Measurements from ENCODE around the gene DHX9. TPM values are rescaled to one million over a fixed set of nuclear protein-coding genes. Genes with fewer than 3 reads are reported as not detected.

DHX9 gene
- total RNA-seq, 4 donors from 2014 or later = 35.7 to 116 (median 63.5) TPM

DNA sequence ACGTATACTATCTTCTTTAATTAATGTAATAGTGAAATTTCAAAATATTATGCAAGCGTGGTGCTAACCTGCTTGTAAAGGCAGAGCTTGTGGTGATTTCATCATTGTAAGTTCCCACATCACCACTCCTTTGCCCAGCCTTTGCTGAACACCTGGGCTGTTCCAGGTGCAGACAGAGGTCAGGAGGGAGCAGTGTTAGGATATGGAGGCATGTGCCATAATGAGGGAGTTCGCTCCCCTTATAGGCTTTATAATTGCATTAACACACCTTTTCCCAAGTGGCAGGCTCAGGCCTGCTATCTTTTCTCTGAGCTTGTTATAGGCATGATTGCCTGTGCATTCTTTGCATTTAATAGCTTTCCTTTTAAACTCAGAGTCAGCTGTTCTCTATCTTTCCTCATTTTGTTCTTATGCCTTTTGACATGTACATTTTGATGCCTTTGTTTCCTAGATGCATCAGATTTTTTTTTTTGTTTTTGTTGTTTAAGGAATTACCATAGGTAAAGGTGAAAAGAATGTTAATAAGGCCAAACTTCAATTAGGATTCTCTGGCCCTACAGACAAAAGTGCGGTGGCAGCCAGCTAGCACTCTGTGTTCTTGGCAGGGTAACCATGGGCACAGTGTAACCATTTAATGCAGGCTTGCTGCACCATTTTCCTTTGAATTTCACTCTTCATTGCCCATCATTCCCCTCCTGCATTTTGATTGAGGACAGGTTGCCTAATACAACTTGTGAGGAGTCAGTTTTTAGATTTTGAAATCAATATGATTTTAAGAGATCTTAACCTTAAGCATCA, 36.9 kb upstream of the DHX9 start:
- no peak for TF ChIP-seq POLR2A (IDR thresholded peaks at IDR 0.05)
- TF ChIP-seq, protein P1, sequence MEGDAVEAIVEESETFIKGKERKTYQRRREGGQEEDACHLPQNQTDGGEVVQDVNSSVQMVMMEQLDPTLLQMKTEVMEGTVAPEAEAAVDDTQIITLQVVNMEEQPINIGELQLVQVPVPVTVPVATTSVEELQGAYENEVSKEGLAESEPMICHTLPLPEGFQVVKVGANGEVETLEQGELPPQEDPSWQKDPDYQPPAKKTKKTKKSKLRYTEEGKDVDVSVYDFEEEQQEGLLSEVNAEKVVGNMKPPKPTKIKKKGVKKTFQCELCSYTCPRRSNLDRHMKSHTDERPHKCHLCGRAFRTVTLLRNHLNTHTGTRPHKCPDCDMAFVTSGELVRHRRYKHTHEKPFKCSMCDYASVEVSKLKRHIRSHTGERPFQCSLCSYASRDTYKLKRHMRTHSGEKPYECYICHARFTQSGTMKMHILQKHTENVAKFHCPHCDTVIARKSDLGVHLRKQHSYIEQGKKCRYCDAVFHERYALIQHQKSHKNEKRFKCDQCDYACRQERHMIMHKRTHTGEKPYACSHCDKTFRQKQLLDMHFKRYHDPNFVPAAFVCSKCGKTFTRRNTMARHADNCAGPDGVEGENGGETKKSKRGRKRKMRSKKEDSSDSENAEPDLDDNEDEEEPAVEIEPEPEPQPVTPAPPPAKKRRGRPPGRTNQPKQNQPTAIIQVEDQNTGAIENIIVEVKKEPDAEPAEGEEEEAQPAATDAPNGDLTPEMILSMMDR (IDR thresholded peaks at IDR 0.05) = no peak
- H3K27me3 ChIP-seq = no peaks in the 10 kb centered on the region
- H3K27ac ChIP-seq = no peak overlapping the region
- no peak overlapping the region for H3K4me3 ChIP-seq
- H3K36me3 ChIP-seq = no peaks in the 10 kb centered on the region
- no peaks in the 10 kb centered on the region for H3K9me3 ChIP-seq
- DNase-seq = no peak
- no peaks in the 10 kb centered on the region for H3K4me1 ChIP-seq

DNA sequence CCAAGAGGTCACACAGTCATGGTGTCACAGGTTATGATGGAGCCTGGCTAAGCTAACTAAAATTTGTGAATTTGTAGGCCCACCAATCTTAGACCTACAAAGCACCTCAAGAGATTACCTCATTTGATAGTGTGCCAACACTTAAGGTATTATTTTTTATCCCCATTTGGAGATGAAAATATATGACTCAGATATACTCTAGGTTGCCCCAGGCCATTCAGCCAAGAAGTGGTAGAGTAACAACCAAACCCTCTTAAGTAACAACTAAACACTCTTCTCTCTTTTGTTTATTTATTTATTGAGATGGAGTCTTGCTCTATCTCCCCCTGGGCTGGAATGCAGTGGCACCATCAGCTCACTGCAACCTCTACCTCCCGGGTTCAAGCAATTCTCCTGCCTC, 35.3 kb upstream of the DHX9 start:
- TF ChIP-seq POLR2A (IDR thresholded peaks at IDR 0.05) = no peak
- TF ChIP-seq, protein P1 (IDR thresholded peaks at IDR 0.05) = no peak
- Histone ChIP-seq H3K36me3 (no peaks in the 10 kb centered on the region), H3K27ac (no peak overlapping the region), H3K4me1 (no peaks in the 10 kb centered on the region), H3K27me3 (no peaks in the 10 kb centered on the region), H3K9me3 (no peaks in the 10 kb centered on the region), H3K4me3 (no peak overlapping the region)
- DNase-seq = no peak

DNA sequence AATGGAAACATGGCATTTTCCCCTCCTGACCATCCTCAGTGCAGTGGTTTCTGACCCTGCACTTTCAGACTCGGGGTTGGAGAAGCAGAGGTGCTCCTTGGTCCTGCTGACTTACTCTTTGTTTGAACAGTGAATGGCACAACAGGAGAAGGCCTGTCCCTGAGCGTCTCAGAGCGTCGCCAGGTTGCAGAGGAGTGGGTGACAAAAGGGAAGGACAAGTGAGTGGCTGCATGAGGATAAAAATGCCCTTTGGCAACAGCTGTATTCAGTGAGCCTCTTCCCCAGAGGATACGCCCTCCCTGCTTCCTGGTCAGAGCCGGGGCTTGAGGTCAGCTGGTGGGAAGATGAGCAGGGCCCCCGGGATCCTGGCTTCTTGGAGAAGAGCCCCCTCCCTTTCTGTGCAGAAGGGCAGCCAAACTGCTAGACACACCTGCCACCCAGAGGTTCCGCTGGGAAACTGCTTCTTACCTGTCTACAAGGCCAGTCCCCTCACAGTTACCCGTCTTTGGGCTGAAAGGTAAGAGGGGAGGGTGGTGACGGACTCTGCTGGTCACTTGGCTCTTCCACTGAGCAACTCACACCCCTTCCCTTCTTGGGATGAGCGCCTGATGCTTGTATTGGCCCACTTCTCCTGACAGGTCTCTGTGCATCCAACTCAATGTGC, 33.0 kb upstream of the DHX9 start:
- no peaks in the 10 kb centered on the region for H3K36me3 ChIP-seq
- TF ChIP-seq, protein P1 (IDR thresholded peaks at IDR 0.05) = no peak
- TF ChIP-seq POLR2A (IDR thresholded peaks at IDR 0.05) = no peak
- no peak for DNase-seq
- no peaks in the 10 kb centered on the region for H3K27me3 ChIP-seq
- no peak overlapping the region for H3K27ac ChIP-seq
- H3K9me3 ChIP-seq = no peaks in the 10 kb centered on the region
- H3K4me3 ChIP-seq = no peak overlapping the region
- H3K4me1 ChIP-seq = no peaks in the 10 kb centered on the region

DNA sequence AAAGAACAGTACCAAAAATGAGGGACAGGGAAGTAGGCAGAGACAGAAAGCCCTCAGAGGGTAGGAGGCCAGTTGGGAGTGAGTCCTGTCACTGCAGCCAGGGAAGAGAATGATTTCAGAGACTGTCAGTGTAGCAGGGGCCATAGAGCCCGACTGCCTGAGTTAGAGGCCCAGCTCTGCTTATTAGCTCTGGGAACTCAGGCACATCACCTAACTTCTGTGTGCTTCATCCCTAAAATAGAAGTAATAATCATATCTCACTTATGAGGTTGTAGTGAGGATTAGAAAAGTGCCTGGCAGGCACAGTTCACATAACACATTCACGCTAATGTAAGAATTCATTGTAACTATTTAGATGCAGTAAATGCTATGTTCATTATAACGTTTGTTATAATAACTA, 31.2 kb upstream of the DHX9 start:
- no peaks in the 10 kb centered on the region for H3K4me1 ChIP-seq
- no peak overlapping the region for H3K4me3 ChIP-seq
- DNase-seq = no peak
- H3K36me3 ChIP-seq = no peaks in the 10 kb centered on the region
- H3K27ac ChIP-seq = no peak overlapping the region
- no peaks in the 10 kb centered on the region for H3K27me3 ChIP-seq
- H3K9me3 ChIP-seq = no peaks in the 10 kb centered on the region
- TF ChIP-seq, protein P1 (IDR thresholded peaks at IDR 0.05) = no peak
- TF ChIP-seq POLR2A (IDR thresholded peaks at IDR 0.05) = no peak

DNA sequence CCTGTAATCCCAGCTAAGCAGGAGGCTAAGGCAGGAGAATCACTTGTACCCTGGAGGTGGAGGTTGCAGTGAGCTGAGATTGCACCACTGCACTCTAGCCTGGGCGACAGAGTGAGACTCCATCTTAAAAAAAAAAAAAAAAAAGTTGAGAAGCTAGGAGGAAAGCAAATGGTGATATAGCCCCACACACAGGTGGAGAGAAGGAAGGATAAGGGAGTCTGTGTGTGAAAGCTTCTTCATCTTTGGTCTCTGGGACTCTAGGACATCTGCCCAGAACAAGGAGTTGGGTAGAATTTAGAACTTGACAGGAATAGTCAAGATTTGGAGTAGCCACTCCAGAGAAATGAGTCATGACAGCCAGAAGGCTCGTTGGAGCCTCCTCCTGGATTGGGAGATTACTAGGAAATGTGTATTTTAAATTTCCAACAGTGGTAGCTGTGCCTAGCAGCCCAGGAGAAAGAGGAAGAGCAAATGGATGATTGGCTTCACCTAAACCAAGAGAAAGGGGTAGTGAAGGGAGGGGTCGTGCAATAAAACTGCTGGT, 29.7 kb upstream of the DHX9 start:
- Histone ChIP-seq H3K9me3 (no peaks in the 10 kb centered on the region), H3K36me3 (no peaks in the 10 kb centered on the region), H3K27me3 (no peaks in the 10 kb centered on the region), H3K4me1 (no peaks in the 10 kb centered on the region), H3K4me3 (no peak overlapping the region), H3K27ac (no peak overlapping the region)
- no peak for DNase-seq
- TF ChIP-seq, protein P1 (IDR thresholded peaks at IDR 0.05) = no peak
- TF ChIP-seq POLR2A (IDR thresholded peaks at IDR 0.05) = no peak
